K562 (cell line): ENCODE results near the gene ERVK3-1. TPM values are rescaled to one million over a fixed set of nuclear protein-coding genes. Genes with fewer than 3 reads are reported as not detected.

ENCODE experiments used
- E2F8 ChIP-seq: fragments of 450-650 bp; IDR thresholded peaks from 2 replicates; pipeline ENCODE4 v1.7.1; 2018; ENCODE audit warnings: mild to moderate bottlenecking, low read depth; ENCODE audit not compliant: partially characterized antibody
- GTF3C2 ChIP-seq: IDR thresholded peaks from 3 replicates; pipeline ENCODE4 v1.6.1; 2011; ENCODE audit warnings: borderline replicate concordance, mild to moderate bottlenecking, moderate library complexity; ENCODE audit not compliant: insufficient read length; ENCODE audit errors: extremely low read depth
- MBD1 ChIP-seq: fragments of 250-450 bp; sonication (Bioruptor Pico); IDR thresholded peaks from 2 replicates; pipeline ENCODE4 v1.8.0; 2022; ENCODE audit warnings: inconsistent platforms
- MLLT1 ChIP-seq, 2 experiments: fragments of 450-650 bp; IDR thresholded peaks; 2 replicates each; pipeline ENCODE4 v1.6.1; 2016
- RAD21 ChIP-seq, 2 experiments: fragments of 250-450 bp in 1 of 2; fragments of 450-650 bp in 1 of 2; sonication (Bioruptor Pico) in 1 of 2; formaldehyde crosslinking in 1 of 2; IDR thresholded peaks in 1 of 2; conservative IDR thresholded peaks in 1 of 2; 2 replicates each; pipeline versions ENCODE4 v1.4.0 to v1.8.0; 2020 to 2022; ENCODE audit warnings: mild to moderate bottlenecking in 2 of 2, moderate library complexity in 1 of 2
- SIX5 ChIP-seq, 2 experiments: IDR thresholded peaks; 2 replicates each; pipeline ENCODE4 v1.6.1; 2011; ENCODE audit warnings: low read length in 2 of 2, borderline replicate concordance in 1 of 2, low read depth in 1 of 2, mild to moderate bottlenecking in 1 of 2, moderate library complexity in 1 of 2; ENCODE audit not compliant: insufficient read depth in 1 of 2
- SP1 ChIP-seq: sonication (generic); formaldehyde crosslinking; IDR thresholded peaks from 2 replicates; pipeline ENCODE4 v1.8.1; 2022; ENCODE audit warnings: mild to moderate bottlenecking, missing genetic modification reagents
- USF1 ChIP-seq: sonication (generic); formaldehyde crosslinking; IDR thresholded peaks from 2 replicates; pipeline ENCODE4 v1.9.0; 2022; ENCODE audit warnings: mild to moderate bottlenecking, missing genetic modification reagents
- ZBTB49 ChIP-seq: sonication (generic); formaldehyde crosslinking; IDR thresholded peaks from 2 replicates; pipeline ENCODE4 v1.8.0; 2022; ENCODE audit warnings: missing genetic modification reagents, mild to moderate bottlenecking, borderline replicate concordance
- ZNF232 ChIP-seq: sonication (generic); formaldehyde crosslinking; IDR thresholded peaks from 2 replicates; pipeline ENCODE4 v1.8.0; 2022; ENCODE audit warnings: mild to moderate bottlenecking, missing genetic modification reagents
- ZNF766 ChIP-seq: fragments of 200-800 bp; sonication (Bioruptor generic); conservative IDR thresholded peaks from 2 replicates; pipeline ENCODE4 v1.6.1; 2016; ENCODE audit warnings: missing genetic modification characterization, missing compliant biosample characterization
- polyA plus RNA-seq, 8 experiments: library from polyadenylated mRNA; depleted of rRNA in 4 of 8; stranded (reverse) in 5 of 8; unstranded in 3 of 8; fragments of >200 nt; fragmentation: Nextera tagmentation in 2 of 8; fragmentation: Illumina TruSeq in 1 of 8; extraction: Ambion mirVana in 2 of 8; extraction: Trizol in 1 of 8; gene quantifications; 2 replicates each; pipeline versions ENCODE4 v1.2.1 to v1.2.3, GENCODE V29; 2011 to 2014; ENCODE audit warnings: inconsistent platforms in 1 of 8, missing spikeins in 1 of 8
- total RNA-seq, 7 experiments: library from RNA; depleted of rRNA in 6 of 7; stranded (reverse); fragments of >200 nt in 6 of 7; fragmentation: Illumina TruSeq in 2 of 7; extraction: Trizol in 2 of 7; gene quantifications; 2 replicates each; pipeline versions ENCODE4 v1.2.1 to v1.2.3, GENCODE V29; 2011 to 2021; ENCODE audit warnings: low replicate concordance in 1 of 7

ERVK3-1 gene
- total and polyA plus RNA-seq, 9 of the 15 experiments (the other 6 are each of a cell fraction or from before 2014, with no cell fraction given) = 87.6 to 299 (median 119) TPM

GRCh38 chr19:58278541-58279041, 26.6 kb upstream of the ERVK3-1 start, which contains the start of gene ZNF8 (continued):
- 0 out of 2 replicates have a peak, but pooled peaks have one; percentile 18 for TF ChIP-seq SP1
- no peak for TF ChIP-seq GTF3C2
- TF ChIP-seq ZBTB49 (CRISPR knock-in tag) = no peak
- peak; percentile 58 to 68; a peak in 3 of 4 replicates for TF ChIP-seq SIX5 (IDR thresholded peaks at IDR 0.05; ENCODE audit: borderline replicate concordance in 1 of 2, insufficient read depth in 1 of 2, low read depth in 1 of 2, low read length in 2 of 2)
- TF ChIP-seq ZNF766 (CRISPR knock-in tag) = no peak
- no peak for TF ChIP-seq ZNF232 (CRISPR knock-in tag)
- TF ChIP-seq E2F8 = peak; percentile 6
- TF ChIP-seq USF1 (CRISPR knock-in tag) = peak; percentile 21; the same call in 1 of the 2 replicates
- peak in 1 of 2 experiments; percentile 77; a peak in 2 of 4 replicates for TF ChIP-seq MLLT1 (IDR thresholded peaks at IDR 0.05)
- no peak; a peak in 1 of 4 replicates for TF ChIP-seq RAD21 (CRISPR knock-in tag; conservative IDR thresholded peaks at IDR 0.05 in 1 of 2, IDR thresholded peaks at IDR 0.05 in 1 of 2)
- no peak for TF ChIP-seq MBD1
